ENCODE results near the gene LRP3.

- TF ChIP-seq CTCF (IDR thresholded peaks at IDR 0.05), result peak; percentile 56 to 80 (median 72)
- TF ChIP-seq POLR2A (IDR thresholded peaks at IDR 0.05), result no peak
Measured at GRCh38 chr19:33241530-33242101, 47.5 kb downstream of the LRP3 start.

Measured in heart left ventricle (tissue), 13 donors.